Liver (tissue), 9 donors: ENCODE results near the gene RNU7-1. TPM values are rescaled to one million over a fixed set of nuclear protein-coding genes. Genes with fewer than 3 reads are reported as not detected.
"Not testable (repeated sequence)": the region's sequence is repeated elsewhere in the genome, so short reads cannot be mapped to it uniquely, and the experiment has no call there.

Experiments used
- DNase-seq: peaks from one replicate; pipeline ENCODE4 v3.0.0-alpha.2; 2017; ENCODE audit warnings: low spot score
- H3K27ac ChIP-seq, 2 donors: one replicate each; pipeline ENCODE4 v1.7.0; 2013; ENCODE audit warnings: inconsistent platforms in 2 of 2, low read length in 2 of 2, control low read depth in 1 of 2, low read depth in 1 of 2, mild to moderate bottlenecking in 1 of 2
- H3K27me3 ChIP-seq, 4 donors: one replicate each; pipeline versions ENCODE4 v1.6.1 to v1.7.0; 2013; ENCODE audit warnings: low read length in 3 of 4, inconsistent platforms in 1 of 4, mild to moderate bottlenecking in 1 of 4, moderate library complexity in 1 of 4; ENCODE audit not compliant: control insufficient read depth in 4 of 4, insufficient read depth in 4 of 4
- H3K36me3 ChIP-seq, 4 donors: one replicate each; pipeline versions ENCODE4 v1.6.1 to v1.7.0; 2013; ENCODE audit warnings: low read length in 3 of 4, mild to moderate bottlenecking in 3 of 4, low read depth in 1 of 4, moderate library complexity in 1 of 4; ENCODE audit not compliant: control insufficient read depth in 4 of 4, insufficient read depth in 3 of 4
- H3K4me1 ChIP-seq, 4 donors: one replicate each; pipeline versions ENCODE4 v1.6.1 to v1.7.0; 2013; ENCODE audit warnings: low read length in 3 of 4, mild to moderate bottlenecking in 3 of 4, moderate library complexity in 1 of 4; ENCODE audit not compliant: control insufficient read depth in 4 of 4, insufficient read depth in 4 of 4
- H3K4me3 ChIP-seq, 3 donors: one replicate each; pipeline versions ENCODE4 v1.6.1 to v1.7.0; 2013; ENCODE audit warnings: low read length in 3 of 3, control low read depth in 1 of 3, low read depth in 1 of 3, mild to moderate bottlenecking in 1 of 3
- H3K9ac ChIP-seq, 2 donors: one replicate each; pipeline ENCODE4 v1.7.0; 2013; ENCODE audit warnings: low read length in 2 of 2, mild to moderate bottlenecking in 2 of 2, moderate library complexity in 2 of 2, control low read depth in 1 of 2, low read depth in 1 of 2
- H3K9me3 ChIP-seq, 4 donors: one replicate each; pipeline versions ENCODE4 v1.6.1 to v1.7.0; 2013; ENCODE audit warnings: low read length in 3 of 4; ENCODE audit not compliant: control insufficient read depth in 4 of 4
- CTCF ChIP-seq: fragments of 150-350 bp; IDR thresholded peaks from 2 replicates; pipeline ENCODE4 v1.5.1; 2017; ENCODE audit warnings: improper control_type of control experiment, low read depth, low read length; ENCODE audit not compliant: missing input control
- FOXA2 ChIP-seq: IDR thresholded peaks from 2 replicates; pipeline ENCODE4 v1.6.1; 2016; ENCODE audit warnings: antibody characterized with exemption
- HNF4A ChIP-seq, 2 donors: conservative IDR thresholded peaks; 2 replicates each; pipeline ENCODE4 v1.6.1; 2016; ENCODE audit warnings: antibody characterized with exemption in 2 of 2, mild to moderate bottlenecking in 2 of 2
- HNF4G ChIP-seq: IDR thresholded peaks from 2 replicates; pipeline ENCODE4 v1.6.1; 2016; ENCODE audit warnings: antibody characterized with exemption
- JUND ChIP-seq, 2 donors: IDR thresholded peaks; 2 replicates each; pipeline ENCODE4 v1.6.1; 2016; ENCODE audit warnings: antibody characterized with exemption in 2 of 2
- RAD21 ChIP-seq, 2 donors: IDR thresholded peaks; 2 replicates each; pipeline ENCODE4 v1.6.1; 2016; ENCODE audit warnings: antibody characterized with exemption in 2 of 2, mild to moderate bottlenecking in 2 of 2
- SP1 ChIP-seq: IDR thresholded peaks from 2 replicates; pipeline ENCODE4 v1.6.1; 2018; ENCODE audit warnings: antibody characterized with exemption, mild to moderate bottlenecking
- TAF1 ChIP-seq: conservative IDR thresholded peaks from 2 replicates; pipeline ENCODE4 v1.6.1; 2016; ENCODE audit warnings: antibody characterized with exemption, mild to moderate bottlenecking
- YY1 ChIP-seq: IDR thresholded peaks from 2 replicates; pipeline ENCODE4 v1.6.1; 2016; ENCODE audit warnings: antibody characterized with exemption, mild to moderate bottlenecking
- ZBTB33 ChIP-seq: IDR thresholded peaks from 2 replicates; pipeline ENCODE4 v1.6.1; 2016; ENCODE audit warnings: antibody characterized with exemption
- WGBS: extraction: QIAGEN DNeasy Blood & Tissue Kit; methylation state at CpG from one replicate; pipeline ENCODE4 v1.1.7; 2013; 5-methylcytosine and 5-hydroxymethylcytosine counted together
- polyA plus RNA-seq, 2 donors: library from polyadenylated mRNA; stranded (reverse) in 1 of 2; unstranded in 1 of 2; fragments of 200-250 nt in 1 of 2; fragments of >200 nt in 1 of 2; fragmentation: Nextera tagmentation in 1 of 2; extraction: Ambion mirVana in 1 of 2; gene quantifications; one replicate each; pipeline versions ENCODE4 v1.2.1 to v1.2.3, GENCODE V29; 2013 to 2015
- total RNA-seq, 2 donors: library from RNA; depleted of rRNA; stranded (reverse); fragments of >200 nt; gene quantifications; one replicate each; pipeline ENCODE4 v1.2.3, GENCODE V29; 2014
- TF ChIP-seq, protein P1 (sequence below): IDR thresholded peaks from 2 replicates; pipeline ENCODE4 v1.6.1; 2016; ENCODE audit warnings: antibody characterized with exemption, mild to moderate bottlenecking
- TF ChIP-seq, protein P2 (sequence below): IDR thresholded peaks from 2 replicates; pipeline ENCODE4 v1.6.1; 2016; ENCODE audit warnings: antibody characterized with exemption
- TF ChIP-seq, protein P3 (sequence below): IDR thresholded peaks from 2 replicates; pipeline ENCODE4 v1.6.1; 2016; ENCODE audit warnings: antibody characterized with exemption
- donor health status: healthy.
- donor health status: healthy.
- donor health status: healthy.
- donor health status: healthy.
- donor health status: healthy.

Gene RNU7-1
- total and polyA plus RNA-seq, 4 donors, result not detected

DNA sequence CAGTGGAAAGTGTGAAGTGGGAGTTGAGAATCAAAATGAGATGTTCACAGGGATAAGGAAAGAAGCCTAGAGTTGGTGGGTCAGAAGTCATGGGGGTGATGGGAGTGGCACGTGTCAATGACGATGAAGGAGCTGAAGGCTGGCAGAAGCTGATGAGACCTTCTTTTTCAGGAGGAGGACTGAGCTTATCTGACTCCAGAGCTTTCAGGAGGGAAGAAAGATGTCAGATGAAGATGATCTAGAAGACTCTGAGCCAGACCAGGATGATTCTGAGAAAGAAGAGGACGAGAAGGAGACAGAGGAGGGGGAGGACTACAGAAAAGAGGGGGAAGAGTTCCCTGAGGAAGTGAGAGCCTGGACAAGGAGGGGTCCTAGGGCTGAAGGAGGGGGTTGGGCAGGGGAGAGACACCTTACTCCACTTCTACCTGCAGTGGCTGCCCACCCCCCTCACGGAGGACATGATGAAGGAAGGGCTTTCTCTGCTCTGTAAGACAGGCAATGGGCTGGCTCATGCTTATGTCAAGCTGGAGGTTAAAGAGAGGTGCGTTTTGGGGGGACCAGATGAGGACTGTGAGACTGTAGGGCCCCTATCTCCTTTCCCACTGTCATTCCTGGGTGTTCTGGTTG is 38.1 kb upstream of the RNU7-1 start:
- no peaks in the 10 kb centered on the region for H3K36me3 ChIP-seq
- no peaks in the 10 kb centered on the region for H3K27me3 ChIP-seq
- no peak overlapping the region for H3K4me3 ChIP-seq
- DNase-seq, result no peak
- TF ChIP-seq, protein P1, sequence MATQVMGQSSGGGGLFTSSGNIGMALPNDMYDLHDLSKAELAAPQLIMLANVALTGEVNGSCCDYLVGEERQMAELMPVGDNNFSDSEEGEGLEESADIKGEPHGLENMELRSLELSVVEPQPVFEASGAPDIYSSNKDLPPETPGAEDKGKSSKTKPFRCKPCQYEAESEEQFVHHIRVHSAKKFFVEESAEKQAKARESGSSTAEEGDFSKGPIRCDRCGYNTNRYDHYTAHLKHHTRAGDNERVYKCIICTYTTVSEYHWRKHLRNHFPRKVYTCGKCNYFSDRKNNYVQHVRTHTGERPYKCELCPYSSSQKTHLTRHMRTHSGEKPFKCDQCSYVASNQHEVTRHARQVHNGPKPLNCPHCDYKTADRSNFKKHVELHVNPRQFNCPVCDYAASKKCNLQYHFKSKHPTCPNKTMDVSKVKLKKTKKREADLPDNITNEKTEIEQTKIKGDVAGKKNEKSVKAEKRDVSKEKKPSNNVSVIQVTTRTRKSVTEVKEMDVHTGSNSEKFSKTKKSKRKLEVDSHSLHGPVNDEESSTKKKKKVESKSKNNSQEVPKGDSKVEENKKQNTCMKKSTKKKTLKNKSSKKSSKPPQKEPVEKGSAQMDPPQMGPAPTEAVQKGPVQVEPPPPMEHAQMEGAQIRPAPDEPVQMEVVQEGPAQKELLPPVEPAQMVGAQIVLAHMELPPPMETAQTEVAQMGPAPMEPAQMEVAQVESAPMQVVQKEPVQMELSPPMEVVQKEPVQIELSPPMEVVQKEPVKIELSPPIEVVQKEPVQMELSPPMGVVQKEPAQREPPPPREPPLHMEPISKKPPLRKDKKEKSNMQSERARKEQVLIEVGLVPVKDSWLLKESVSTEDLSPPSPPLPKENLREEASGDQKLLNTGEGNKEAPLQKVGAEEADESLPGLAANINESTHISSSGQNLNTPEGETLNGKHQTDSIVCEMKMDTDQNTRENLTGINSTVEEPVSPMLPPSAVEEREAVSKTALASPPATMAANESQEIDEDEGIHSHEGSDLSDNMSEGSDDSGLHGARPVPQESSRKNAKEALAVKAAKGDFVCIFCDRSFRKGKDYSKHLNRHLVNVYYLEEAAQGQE, result no peak
- TF ChIP-seq FOXA2 (no peak), HNF4G (no peak), JUND (IDR thresholded peaks at IDR 0.05) (no peak)
- TF ChIP-seq, protein P2, sequence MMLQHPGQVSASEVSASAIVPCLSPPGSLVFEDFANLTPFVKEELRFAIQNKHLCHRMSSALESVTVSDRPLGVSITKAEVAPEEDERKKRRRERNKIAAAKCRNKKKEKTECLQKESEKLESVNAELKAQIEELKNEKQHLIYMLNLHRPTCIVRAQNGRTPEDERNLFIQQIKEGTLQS, result no peak
- WGBS, result 67% methylated on average over 5 of the region's 5 CpGs
- no peak overlapping the region for H3K27ac ChIP-seq
- H3K9ac ChIP-seq, result no peak overlapping the region
- no peaks in the 10 kb centered on the region for H3K9me3 ChIP-seq
- H3K4me1 ChIP-seq, result peaks cover 1 to 11% (median 8%) of the 10 kb centered on the region in 4 donors

- not testable (repeated sequence) for H3K27ac ChIP-seq, DNase-seq, H3K9me3 ChIP-seq, H3K36me3 ChIP-seq, H3K9ac ChIP-seq, H3K4me3 ChIP-seq, H3K27me3 ChIP-seq
- WGBS, result 96% methylated on average over 11 of the region's 11 CpGs
- H3K4me1 ChIP-seq, result peaks cover 1 to 11% (median 8%) of the 10 kb centered on the region in 4 donors
These were observed 35.5 kb upstream of the RNU7-1 start for GRCh38 chr12:6908141-6908540.

DNA sequence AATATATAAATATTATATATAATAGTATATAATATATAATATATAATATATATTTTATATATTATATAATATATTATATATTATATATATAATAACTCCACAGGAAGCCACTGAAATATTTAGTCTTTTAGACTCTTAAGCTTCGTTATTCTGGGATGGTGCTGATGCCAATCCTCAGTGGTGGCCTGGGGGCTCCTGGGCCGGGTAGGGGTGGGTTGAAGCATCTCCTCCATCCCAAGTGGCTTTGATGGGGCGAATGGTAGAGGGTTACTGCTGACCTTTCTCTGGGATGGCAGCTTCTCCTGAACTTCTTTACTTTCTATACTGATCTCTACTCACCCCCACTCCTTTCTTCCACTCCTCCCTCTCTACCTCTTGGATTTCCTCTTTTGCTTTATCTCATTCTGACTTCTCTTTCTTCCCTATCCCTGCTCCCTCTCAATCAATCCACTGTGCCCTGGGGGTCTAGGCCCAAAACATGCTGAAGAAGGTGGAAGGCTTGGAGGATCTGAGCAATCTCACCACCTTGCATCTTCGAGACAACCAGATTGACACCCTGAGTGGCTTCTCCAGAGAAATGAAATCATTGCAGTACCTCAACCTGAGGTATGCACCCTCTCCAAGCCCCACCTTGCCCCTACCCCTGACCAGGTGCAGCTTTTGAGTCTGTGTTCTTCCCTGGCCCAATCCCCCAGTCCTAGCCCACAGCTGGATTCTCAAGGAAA is 34.0 kb upstream of the RNU7-1 start:
- TF ChIP-seq ZBTB33, result no peak
- TF ChIP-seq HNF4A (conservative IDR thresholded peaks at IDR 0.05), result no peak
- TF ChIP-seq, protein P2, result no peak
- no peak for TF ChIP-seq SP1
- no peak for TF ChIP-seq TAF1
- TF ChIP-seq, protein P3, sequence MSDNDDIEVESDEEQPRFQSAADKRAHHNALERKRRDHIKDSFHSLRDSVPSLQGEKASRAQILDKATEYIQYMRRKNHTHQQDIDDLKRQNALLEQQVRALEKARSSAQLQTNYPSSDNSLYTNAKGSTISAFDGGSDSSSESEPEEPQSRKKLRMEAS, result no peak
- no peak for TF ChIP-seq CTCF
- no peak for TF ChIP-seq YY1
- TF ChIP-seq RAD21 (IDR thresholded peaks at IDR 0.05), result no peak
- no peak overlapping the region for H3K9ac ChIP-seq
- no peak for DNase-seq
- no peak overlapping the region for H3K4me3 ChIP-seq
- no peak overlapping the region for H3K27ac ChIP-seq
- H3K4me1 ChIP-seq, result peaks cover 4 to 14% (median 6%) of the 10 kb centered on the region in 4 donors
- no peaks in the 10 kb centered on the region for H3K9me3 ChIP-seq
- H3K27me3 ChIP-seq, result no peaks in the 10 kb centered on the region
- 92% methylated on average over 4 of the region's 4 CpGs for whole genome bisulfite sequencing
- no peaks in the 10 kb centered on the region for H3K36me3 ChIP-seq
